Measurements from ENCODE around the gene OR4D1.
"Not testable (repeated sequence)": the region's sequence is repeated elsewhere in the genome, so short reads cannot be mapped to it uniquely, and the experiment has no call there.

Gene OR4D1

GRCh38 chr17:58147930-58148434 is at the start of gene OR4D1:
OR4D1 (plus strand) TSS chr17:58148384; CDS start chr17:58155154, 6,770 bp downstream.
- Histone ChIP-seq H3K4me3 (no peak within 1 kb of the TSS), H4K20me1 (no peaks in the 10 kb centered on the region), H3K4me2 (no peak within 1 kb of the TSS), H3K9ac (no peak within 1 kb of the TSS), H3K27me3 (peaks cover 0 to 11% (median 0%) of the 10 kb centered on the region in 11 experiments; a peak in 5 of 22 replicates), H3K36me3 (peaks cover 0 to 7% (median 0%) of the 10 kb centered on the region in 11 experiments; a peak in 2 of 22 replicates), H3K27ac (no peak within 1 kb of the TSS), H3K9me3 (replicated peaks in 1 of 11) (peaks cover 31 to 42% (median 39%) of the 10 kb centered on the region in 11 experiments), H3K4me1 (peaks cover 7 to 10% (median 10%) of the 10 kb centered on the region in 10 experiments)
- no peak for TF ChIP-seq Cebpa-rat (IDR thresholded peaks at IDR 0.05)

GRCh38 chr17:58100506-58100905 is 47.7 kb upstream of the OR4D1 start:
- no peak for TF ChIP-seq Cebpa-rat (IDR thresholded peaks at IDR 0.05)
- Histone ChIP-seq H3K27ac (no peak overlapping the region), H3K27me3 (no peaks in the 10 kb centered on the region)

GRCh38 chr17:58101898-58102297 is 46.3 kb upstream of the OR4D1 start:
- not testable (repeated sequence) for H4K20me1 ChIP-seq; H3K9me3 ChIP-seq (replicated peaks in 1 of 11); H3K4me3 ChIP-seq; H3K27ac ChIP-seq; H3K4me2 ChIP-seq; H3K36me3 ChIP-seq; H3K27me3 ChIP-seq; H3K9ac ChIP-seq
- H3K4me1 ChIP-seq = peaks cover 0 to 15% (median 0%) of the 10 kb centered on the region in 10 experiments; a peak in 6 of 20 replicates

More at GRCh38 chr17:58100506-58100905, 47.7 kb upstream of the OR4D1 start:
- Histone ChIP-seq H3K4me1 (peaks cover 0 to 16% (median 0%) of the 10 kb centered on the region in 10 experiments; a peak in 6 of 20 replicates), H3K4me3 (no peak overlapping the region), H3K9me3 (replicated peaks in 1 of 11) (no peaks in the 10 kb centered on the region), H3K9ac (no peak overlapping the region), H3K36me3 (peaks cover 0 to 12% (median 4%) of the 10 kb centered on the region in 11 experiments; a peak in 9 of 22 replicates), H4K20me1 (peaks cover 0 to 15% (median 0%) of the 10 kb centered on the region in 11 experiments; a peak in 6 of 22 replicates), H3K4me2 (no peak overlapping the region)

GRCh38 chr17:58105093-58105492 is 43.1 kb upstream of the OR4D1 start:
- Histone ChIP-seq H3K9me3 (replicated peaks in 1 of 11) (peaks cover 0 to 5% (median 0%) of the 10 kb centered on the region in 11 experiments; a peak in 1 of 22 replicates), H3K4me3 (no peak overlapping the region), H3K9ac (no peak overlapping the region), H3K36me3 (no peaks in the 10 kb centered on the region), H3K27ac (no peak overlapping the region), H3K27me3 (no peaks in the 10 kb centered on the region), H4K20me1 (no peaks in the 10 kb centered on the region), H3K4me1 (no peaks in the 10 kb centered on the region), H3K4me2 (no peak overlapping the region)
- TF ChIP-seq Cebpa-rat (IDR thresholded peaks at IDR 0.05) = no peak

- no peak for TF ChIP-seq Cebpa-rat (IDR thresholded peaks at IDR 0.05)
- Histone ChIP-seq H3K4me1 (no peaks in the 10 kb centered on the region), H4K20me1 (no peaks in the 10 kb centered on the region), H3K9me3 (replicated peaks in 1 of 11) (peaks cover 0 to 5% (median 0%) of the 10 kb centered on the region in 11 experiments; a peak in 1 of 22 replicates), H3K27me3 (no peaks in the 10 kb centered on the region), H3K36me3 (no peaks in the 10 kb centered on the region), H3K4me2 (no peak overlapping the region), H3K27ac (no peak overlapping the region), H3K9ac (no peak overlapping the region), H3K4me3 (no peak overlapping the region)
These were observed 40.9 kb upstream of the OR4D1 start for GRCh38 chr17:58107306-58107705.

GRCh38 chr17:58109197-58109596 is 39.0 kb upstream of the OR4D1 start:
- TF ChIP-seq Cebpa-rat (IDR thresholded peaks at IDR 0.05) = no peak
- no peaks in the 10 kb centered on the region for H3K27me3 ChIP-seq

GRCh38 chr17:58110012-58110411 is 38.2 kb upstream of the OR4D1 start:
- Histone ChIP-seq H3K4me2 (no peak overlapping the region), H3K27ac (no peak overlapping the region), H4K20me1 (0 out of 22 replicates have a peak, but pooled peaks cover 0 to 7% (median 0%) of the 10 kb centered on the region in 11 experiments), H3K9ac (no peak overlapping the region), H3K27me3 (no peaks in the 10 kb centered on the region), H3K9me3 (replicated peaks in 1 of 11) (peaks cover 0 to 5% (median 0%) of the 10 kb centered on the region in 11 experiments; a peak in 1 of 22 replicates), H3K4me1 (no peaks in the 10 kb centered on the region), H3K4me3 (no peak overlapping the region), H3K36me3 (no peaks in the 10 kb centered on the region)
- TF ChIP-seq Cebpa-rat (IDR thresholded peaks at IDR 0.05) = no peak

More at GRCh38 chr17:58109197-58109596, 39.0 kb upstream of the OR4D1 start:
- Histone ChIP-seq H3K9ac (no peak overlapping the region), H3K9me3 (replicated peaks in 1 of 11) (peaks cover 0 to 5% (median 0%) of the 10 kb centered on the region in 11 experiments; a peak in 1 of 22 replicates), H3K4me1 (no peaks in the 10 kb centered on the region), H3K4me3 (no peak overlapping the region), H4K20me1 (no peaks in the 10 kb centered on the region), H3K36me3 (no peaks in the 10 kb centered on the region), H3K4me2 (no peak overlapping the region), H3K27ac (no peak overlapping the region)

- H3K9ac ChIP-seq = no peak overlapping the region
- no peak overlapping the region for H3K27ac ChIP-seq
- no peak for TF ChIP-seq Cebpa-rat (IDR thresholded peaks at IDR 0.05)
- H3K4me2 ChIP-seq = no peak overlapping the region
- H3K9me3 ChIP-seq (replicated peaks in 1 of 11) = peaks cover 0 to 5% (median 0%) of the 10 kb centered on the region in 11 experiments; a peak in 1 of 22 replicates
- no peaks in the 10 kb centered on the region for H3K36me3 ChIP-seq
- no peaks in the 10 kb centered on the region for H3K27me3 ChIP-seq
- H3K4me3 ChIP-seq = no peak overlapping the region
- H4K20me1 ChIP-seq = peaks cover 0 to 8% (median 0%) of the 10 kb centered on the region in 11 experiments; a peak in 1 of 22 replicates
- H3K4me1 ChIP-seq = no peaks in the 10 kb centered on the region
These were observed 36.5 kb upstream of the OR4D1 start for GRCh38 chr17:58111676-58112075.

GRCh38 chr17:58112970-58113631 is 35.1 kb upstream of the OR4D1 start:
- no peak for TF ChIP-seq Cebpa-rat (IDR thresholded peaks at IDR 0.05)
- Histone ChIP-seq H3K27ac (no peak overlapping the region), H3K4me2 (no peak overlapping the region)

More at GRCh38 chr17:58112970-58113631, 35.1 kb upstream of the OR4D1 start:
- Histone ChIP-seq H3K9ac (no peak overlapping the region), H3K36me3 (no peaks in the 10 kb centered on the region), H3K27me3 (no peaks in the 10 kb centered on the region), H4K20me1 (peaks cover 0 to 8% (median 0%) of the 10 kb centered on the region in 11 experiments; a peak in 1 of 22 replicates), H3K4me1 (no peaks in the 10 kb centered on the region), H3K9me3 (replicated peaks in 1 of 11) (no peaks in the 10 kb centered on the region), H3K4me3 (no peak overlapping the region)
